ENCODE data around the gene MPRIP.

The MPRIP gene

GRCh38 chr17:17213775-17214174 is 171.5 kb downstream of the MPRIP start:
- TF ChIP-seq CTCF (IDR thresholded peaks at IDR 0.05), result no peak
- Histone ChIP-seq H3K27ac (no peak overlapping the region), H3K4me3 (no peak overlapping the region)
- no peak for DNase-seq (ENCODE audit: low spot score)

- no peak for TF ChIP-seq CTCF (IDR thresholded peaks at IDR 0.05)
- no peak overlapping the region for H3K4me3 ChIP-seq
- no peak for DNase-seq (ENCODE audit: low spot score)
- H3K27ac ChIP-seq, result no peak overlapping the region
Observed at GRCh38 chr17:17214646-17215436, 172.6 kb downstream of the MPRIP start.

GRCh38 chr17:17215575-17215974 is 173.3 kb downstream of the MPRIP start:
- no peak overlapping the region for H3K4me3 ChIP-seq
- no peak overlapping the region for H3K27ac ChIP-seq
- TF ChIP-seq CTCF (IDR thresholded peaks at IDR 0.05), result no peak
- no peak for DNase-seq (ENCODE audit: low spot score)

GRCh38 chr17:17216236-17216635 is 174.0 kb downstream of the MPRIP start:
- no peak overlapping the region for H3K27ac ChIP-seq
- TF ChIP-seq CTCF (IDR thresholded peaks at IDR 0.05), result no peak
- DNase-seq (ENCODE audit: low spot score), result no peak
- H3K4me3 ChIP-seq, result no peak overlapping the region

- H3K4me3 ChIP-seq, result no peak overlapping the region
- no peak for DNase-seq (ENCODE audit: low spot score)
Observed at GRCh38 chr17:17216776-17217175, 174.5 kb downstream of the MPRIP start.

GRCh38 chr17:17217995-17218394 is 175.7 kb downstream of the MPRIP start:
- no peak for TF ChIP-seq CTCF (IDR thresholded peaks at IDR 0.05)
- Histone ChIP-seq H3K27ac (no peak overlapping the region), H3K4me3 (no peak overlapping the region)
- no peak for DNase-seq (ENCODE audit: low spot score)

More at GRCh38 chr17:17216776-17217175, 174.5 kb downstream of the MPRIP start:
- no peak for TF ChIP-seq CTCF (IDR thresholded peaks at IDR 0.05)
- H3K27ac ChIP-seq, result no peak overlapping the region

- no peak for DNase-seq (ENCODE audit: low spot score)
- Histone ChIP-seq H3K4me3 (no peak overlapping the region), H3K27ac (no peak overlapping the region)
- no peak for TF ChIP-seq CTCF (IDR thresholded peaks at IDR 0.05)
Observed at GRCh38 chr17:17220529-17220928, 178.3 kb downstream of the MPRIP start.
